ENCODE data around the gene IL11RA. TPM values are rescaled to one million over a fixed set of nuclear protein-coding genes. Genes with fewer than 3 reads are reported as not detected.

IL11RA gene
- total RNA-seq, 4 donors from 2014 or later, result 43.8 to 89.9 (median 56.5) TPM

DNA sequence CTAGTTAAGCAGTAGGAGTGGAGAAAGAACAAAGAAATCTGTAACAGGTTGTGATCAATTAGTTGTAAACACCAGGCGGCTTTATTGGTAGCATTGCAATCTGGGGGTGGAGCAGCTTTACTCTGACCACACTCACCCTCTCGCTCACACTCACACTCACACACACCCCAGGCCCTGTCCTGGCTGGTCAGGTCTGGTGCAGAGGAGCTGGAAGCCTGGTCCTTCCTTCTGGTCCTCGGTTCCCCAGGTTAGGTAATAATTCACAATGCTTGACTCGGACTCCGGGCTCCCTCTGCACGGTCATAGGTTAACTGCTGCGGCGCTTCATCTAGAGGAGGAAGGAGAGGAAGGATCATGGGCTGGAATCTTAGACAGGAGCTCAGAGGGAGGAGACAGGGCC lies 37.5 kb downstream of the IL11RA start:
- no peak for TF ChIP-seq POLR2A (IDR thresholded peaks at IDR 0.05)
- TF ChIP-seq, protein P1, sequence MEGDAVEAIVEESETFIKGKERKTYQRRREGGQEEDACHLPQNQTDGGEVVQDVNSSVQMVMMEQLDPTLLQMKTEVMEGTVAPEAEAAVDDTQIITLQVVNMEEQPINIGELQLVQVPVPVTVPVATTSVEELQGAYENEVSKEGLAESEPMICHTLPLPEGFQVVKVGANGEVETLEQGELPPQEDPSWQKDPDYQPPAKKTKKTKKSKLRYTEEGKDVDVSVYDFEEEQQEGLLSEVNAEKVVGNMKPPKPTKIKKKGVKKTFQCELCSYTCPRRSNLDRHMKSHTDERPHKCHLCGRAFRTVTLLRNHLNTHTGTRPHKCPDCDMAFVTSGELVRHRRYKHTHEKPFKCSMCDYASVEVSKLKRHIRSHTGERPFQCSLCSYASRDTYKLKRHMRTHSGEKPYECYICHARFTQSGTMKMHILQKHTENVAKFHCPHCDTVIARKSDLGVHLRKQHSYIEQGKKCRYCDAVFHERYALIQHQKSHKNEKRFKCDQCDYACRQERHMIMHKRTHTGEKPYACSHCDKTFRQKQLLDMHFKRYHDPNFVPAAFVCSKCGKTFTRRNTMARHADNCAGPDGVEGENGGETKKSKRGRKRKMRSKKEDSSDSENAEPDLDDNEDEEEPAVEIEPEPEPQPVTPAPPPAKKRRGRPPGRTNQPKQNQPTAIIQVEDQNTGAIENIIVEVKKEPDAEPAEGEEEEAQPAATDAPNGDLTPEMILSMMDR (IDR thresholded peaks at IDR 0.05), result no peak
- Histone ChIP-seq H3K36me3 (no peaks in the 10 kb centered on the region), H3K27me3 (no peaks in the 10 kb centered on the region), H3K9me3 (no peaks in the 10 kb centered on the region), H3K4me1 (no peaks in the 10 kb centered on the region), H3K27ac (no peak overlapping the region), H3K4me3 (replicated peaks in 1 of 3) (no peak overlapping the region)
- DNase-seq, result no peak
- 89 to 94% methylated on average over 8 of the region's 8 CpGs for WGBS, 2 donors
- intact Hi-C loops (cut with DNase I), result no loop called here

DNA sequence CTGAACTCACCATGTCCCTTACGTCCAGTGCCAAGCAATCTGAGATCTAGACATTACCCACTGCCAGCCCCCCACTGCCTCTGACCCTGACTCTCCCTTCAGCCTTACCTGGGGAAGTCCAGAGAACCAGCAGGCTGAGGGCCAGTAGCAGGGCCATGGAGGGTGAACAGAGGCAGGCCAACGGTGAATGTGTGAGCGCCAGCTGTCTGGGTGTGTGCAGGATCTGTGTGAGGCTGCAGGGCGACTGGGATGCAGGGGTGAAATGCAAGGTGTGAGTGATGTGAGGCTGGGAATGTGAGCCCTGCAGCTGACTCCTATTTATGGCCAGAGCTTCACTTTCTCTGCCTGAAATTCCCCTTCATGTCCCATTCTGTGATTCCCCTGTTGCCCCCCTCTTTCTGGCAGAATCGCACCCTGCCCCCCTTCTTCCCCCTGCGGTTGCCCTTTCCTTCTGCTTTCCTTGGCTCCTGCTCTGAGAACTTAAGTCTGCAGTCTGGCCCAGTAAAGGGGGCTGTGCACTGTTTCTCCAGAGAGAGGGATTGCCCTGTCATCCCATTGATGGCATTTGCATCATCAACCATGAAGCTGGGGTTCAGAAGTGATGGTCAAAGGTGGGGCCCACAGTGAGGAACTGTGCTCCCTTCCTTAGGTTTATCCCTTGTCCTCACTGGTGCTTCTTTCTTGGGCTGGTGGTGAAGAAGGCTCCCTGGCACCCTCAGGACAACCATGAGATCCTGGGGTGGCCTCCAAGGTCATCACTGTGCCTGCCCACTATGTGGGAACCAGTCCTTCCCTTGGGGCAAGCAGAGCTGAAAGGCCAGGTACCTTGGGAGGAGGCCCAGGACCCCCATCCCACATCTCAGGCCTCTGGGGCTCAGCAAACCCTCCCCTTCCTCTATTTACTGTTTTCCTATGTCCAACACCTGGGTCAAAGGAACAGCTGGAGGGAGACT lies 39.3 kb downstream of the IL11RA start, which contains the start of gene CCL19:
Gene CCL19 (minus strand): TSS at position 294 of the 953 bp plus-strand sequence. CDS start 137 bp downstream, at position 157.
- Histone ChIP-seq H3K4me1 (no peaks in the 10 kb centered on the region), H3K27ac (no peak within 1 kb of the TSS), H3K4me3 (replicated peaks in 1 of 3) (no peak within 1 kb of the TSS), H3K9me3 (no peaks in the 10 kb centered on the region), H3K36me3 (no peaks in the 10 kb centered on the region), H3K27me3 (no peaks in the 10 kb centered on the region)
- no peak for DNase-seq
- 76 to 78% methylated on average over 6 of the region's 6 CpGs for WGBS, 2 donors
- intact Hi-C loops (cut with DNase I), result no loop called here
- no peak for TF ChIP-seq POLR2A (IDR thresholded peaks at IDR 0.05)
- TF ChIP-seq, protein P1 (IDR thresholded peaks at IDR 0.05), result no peak

DNA sequence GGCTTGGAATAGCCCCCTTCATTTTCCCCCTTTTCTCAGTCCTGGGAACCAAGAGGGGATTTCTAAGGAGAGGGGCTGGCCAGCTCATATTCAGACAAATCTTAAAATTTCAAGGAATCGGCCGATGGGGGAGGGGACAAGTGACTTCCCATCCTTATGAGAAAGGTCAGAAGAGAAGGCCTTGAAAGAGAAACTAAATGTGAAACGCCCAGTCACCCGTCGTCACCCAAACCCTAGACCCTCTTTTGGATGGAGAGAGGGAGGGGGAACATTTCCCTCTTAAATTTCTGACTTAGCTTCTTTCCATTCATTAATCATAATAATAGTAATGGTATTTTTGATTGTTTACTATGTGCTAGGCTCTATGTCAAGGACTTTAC lies 39.9 kb downstream of the IL11RA start:
- Histone ChIP-seq H3K27me3 (no peaks in the 10 kb centered on the region), H3K4me3 (replicated peaks in 1 of 3) (no peak overlapping the region), H3K36me3 (no peaks in the 10 kb centered on the region), H3K4me1 (no peaks in the 10 kb centered on the region), H3K9me3 (no peaks in the 10 kb centered on the region), H3K27ac (no peak overlapping the region)
- intact Hi-C loops (cut with DNase I), result no loop called here
- no peak for TF ChIP-seq POLR2A (IDR thresholded peaks at IDR 0.05)
- TF ChIP-seq, protein P1 (IDR thresholded peaks at IDR 0.05), result no peak
- no peak for DNase-seq
- 86 to 87% methylated on average over 5 of the region's 5 CpGs for WGBS, 2 donors

DNA sequence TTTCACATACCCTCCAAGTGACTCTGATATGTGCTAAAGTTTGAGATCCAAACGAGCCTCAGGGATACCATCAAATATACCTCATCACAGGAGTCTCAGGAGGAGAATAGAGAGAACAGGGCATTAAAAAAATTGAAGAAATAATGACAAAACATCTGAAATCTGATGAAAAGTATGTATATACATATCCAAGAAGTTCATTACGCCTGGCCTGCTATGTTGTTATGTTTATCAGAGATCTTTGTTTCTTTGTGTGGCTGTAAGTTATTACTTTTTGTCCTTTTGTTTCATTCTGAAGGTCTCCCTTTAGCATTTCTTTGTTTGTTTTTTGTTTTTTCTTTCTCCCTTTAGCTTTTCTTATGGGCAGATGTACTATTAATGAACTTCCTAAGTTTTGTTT lies 41.6 kb downstream of the IL11RA start:
- intact Hi-C loops (cut with DNase I), result no loop called here
- TF ChIP-seq POLR2A (IDR thresholded peaks at IDR 0.05), result no peak
- TF ChIP-seq, protein P1 (IDR thresholded peaks at IDR 0.05), result no peak
- no peaks in the 10 kb centered on the region for H3K4me1 ChIP-seq
- no peak overlapping the region for H3K4me3 ChIP-seq (replicated peaks in 1 of 3)
- no peaks in the 10 kb centered on the region for H3K36me3 ChIP-seq
- DNase-seq, result no peak
- no peak overlapping the region for H3K27ac ChIP-seq
- H3K27me3 ChIP-seq, result no peaks in the 10 kb centered on the region
- no peaks in the 10 kb centered on the region for H3K9me3 ChIP-seq
- 80 to 86% methylated on average over 2 of the region's 2 CpGs for WGBS, 2 donors

DNA sequence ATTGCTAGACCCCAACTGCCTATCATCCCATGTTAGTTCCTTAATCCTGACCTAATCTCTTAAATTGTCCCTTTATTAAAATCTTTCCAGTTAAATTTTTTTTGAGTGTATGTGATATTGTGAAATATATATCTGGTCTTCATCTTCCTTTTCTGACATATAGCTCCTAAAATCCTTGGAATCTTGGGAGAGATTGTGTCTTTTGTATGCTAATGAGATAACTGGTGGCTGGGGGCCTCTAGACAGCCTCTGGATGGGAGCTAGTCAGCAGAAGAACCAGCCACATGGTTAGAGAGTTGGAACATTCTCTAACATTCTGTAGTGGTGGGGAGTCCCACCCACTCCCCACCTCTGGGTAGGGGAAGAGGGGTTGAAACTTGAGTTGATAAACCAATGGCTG lies 42.8 kb downstream of the IL11RA start:
- Histone ChIP-seq H3K4me3 (replicated peaks in 1 of 3) (no peak overlapping the region), H3K9me3 (no peaks in the 10 kb centered on the region)

More for the DNA sequence above, 42.8 kb downstream of the IL11RA start:
- intact Hi-C loops (cut with DNase I), result no loop called here
- DNase-seq, result no peak
- no peaks in the 10 kb centered on the region for H3K27me3 ChIP-seq
- H3K36me3 ChIP-seq, result no peaks in the 10 kb centered on the region
- TF ChIP-seq POLR2A (IDR thresholded peaks at IDR 0.05), result no peak
- TF ChIP-seq, protein P1 (IDR thresholded peaks at IDR 0.05), result no peak
- H3K27ac ChIP-seq, result no peak overlapping the region
- H3K4me1 ChIP-seq, result no peaks in the 10 kb centered on the region
